Measurements from ENCODE around the gene IRF2BP1. TPM values are rescaled to one million over a fixed set of nuclear protein-coding genes. Genes with fewer than 3 reads are reported as not detected.

Gene IRF2BP1
- total RNA-seq, 1 donor from 2014 or later, result 17.5 TPM

GRCh38 chr19:45883881-45884681 lies 1.9 kb downstream of the IRF2BP1 start:
- CTCF ChIA-PET, result interaction anchor here (0.7 to 1.3 kb wide), 2 partner anchors 21 to 67 kb away, joined by 3 to 4 read pairs; no protein-coding TSS in a partner anchor

DNA sequence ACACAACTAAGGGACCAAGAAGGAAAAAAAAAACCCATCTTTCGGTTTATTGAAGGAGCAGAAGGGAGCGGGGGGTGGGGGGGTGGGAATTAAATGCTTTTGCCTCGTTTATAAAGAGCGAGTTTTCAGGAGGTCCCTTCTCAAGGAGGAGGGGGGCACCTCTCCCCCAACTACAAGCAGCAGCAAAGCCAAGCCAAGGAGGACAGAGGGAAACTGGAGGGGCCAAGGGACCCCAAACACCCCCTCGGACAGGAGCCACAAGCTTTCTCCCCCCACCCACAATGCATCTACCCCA lies 2.4 kb downstream of the IRF2BP1 start:
- ChIA-PET POLR2A (no interaction called here), CTCF (no interaction called here)
- intact Hi-C loops (cut with micrococcal nuclease), result loop anchor here (1.0 to 10.0 kb wide), 3 partner anchors 66 to 461 kb away; partner anchors contain the start of gene PPP5C
- no peaks in the 10 kb centered on the region for H3K9me3 Mint-ChIP-seq
- peak overlapping the region; percentile 84 for H3K4me3 Mint-ChIP-seq
- H3K27ac Mint-ChIP-seq, result peak overlapping the region; percentile 74
- H3K4me1 Mint-ChIP-seq, result peaks cover 33% of the 10 kb centered on the region
- H3K27me3 Mint-ChIP-seq, result peaks cover 8% of the 10 kb centered on the region
- ATAC-seq (ENCODE audit: low read depth), result no peak
- peaks cover 13% of the 10 kb centered on the region for H3K36me3 Mint-ChIP-seq (ENCODE audit: low read depth)
- TF ChIP-seq, protein P1, sequence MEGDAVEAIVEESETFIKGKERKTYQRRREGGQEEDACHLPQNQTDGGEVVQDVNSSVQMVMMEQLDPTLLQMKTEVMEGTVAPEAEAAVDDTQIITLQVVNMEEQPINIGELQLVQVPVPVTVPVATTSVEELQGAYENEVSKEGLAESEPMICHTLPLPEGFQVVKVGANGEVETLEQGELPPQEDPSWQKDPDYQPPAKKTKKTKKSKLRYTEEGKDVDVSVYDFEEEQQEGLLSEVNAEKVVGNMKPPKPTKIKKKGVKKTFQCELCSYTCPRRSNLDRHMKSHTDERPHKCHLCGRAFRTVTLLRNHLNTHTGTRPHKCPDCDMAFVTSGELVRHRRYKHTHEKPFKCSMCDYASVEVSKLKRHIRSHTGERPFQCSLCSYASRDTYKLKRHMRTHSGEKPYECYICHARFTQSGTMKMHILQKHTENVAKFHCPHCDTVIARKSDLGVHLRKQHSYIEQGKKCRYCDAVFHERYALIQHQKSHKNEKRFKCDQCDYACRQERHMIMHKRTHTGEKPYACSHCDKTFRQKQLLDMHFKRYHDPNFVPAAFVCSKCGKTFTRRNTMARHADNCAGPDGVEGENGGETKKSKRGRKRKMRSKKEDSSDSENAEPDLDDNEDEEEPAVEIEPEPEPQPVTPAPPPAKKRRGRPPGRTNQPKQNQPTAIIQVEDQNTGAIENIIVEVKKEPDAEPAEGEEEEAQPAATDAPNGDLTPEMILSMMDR (IDR thresholded peaks at IDR 0.05), result peak; percentile 15
- no peak for DNase-seq

More at GRCh38 chr19:45883881-45884681, 1.9 kb downstream of the IRF2BP1 start:
- Mint-ChIP-seq H3K36me3 (ENCODE audit: low read depth) (peaks cover 13% of the 10 kb centered on the region), H3K27me3 (peaks cover 5% of the 10 kb centered on the region), H3K4me1 (peaks cover 33% of the 10 kb centered on the region), H3K27ac (no peak overlapping the region), H3K4me3 (no peak overlapping the region), H3K9me3 (no peaks in the 10 kb centered on the region)
- TF ChIP-seq, protein P1 (IDR thresholded peaks at IDR 0.05), result no peak
- POLR2A ChIA-PET, result interaction anchor here (0.6 to 5.0 kb wide), 3 partner anchors 13 to 20 kb away, joined by 3 to 60 read pairs (median 33); partner anchors contain the start of genes FOXA3, MYPOP and SYMPK
- ATAC-seq (ENCODE audit: low read depth), result no peak
- intact Hi-C loops (cut with micrococcal nuclease), result loop anchor here (1.0 to 10.0 kb wide), 3 partner anchors 67 to 461 kb away; partner anchors contain the start of gene PPP5C
- no peak for DNase-seq

DNA sequence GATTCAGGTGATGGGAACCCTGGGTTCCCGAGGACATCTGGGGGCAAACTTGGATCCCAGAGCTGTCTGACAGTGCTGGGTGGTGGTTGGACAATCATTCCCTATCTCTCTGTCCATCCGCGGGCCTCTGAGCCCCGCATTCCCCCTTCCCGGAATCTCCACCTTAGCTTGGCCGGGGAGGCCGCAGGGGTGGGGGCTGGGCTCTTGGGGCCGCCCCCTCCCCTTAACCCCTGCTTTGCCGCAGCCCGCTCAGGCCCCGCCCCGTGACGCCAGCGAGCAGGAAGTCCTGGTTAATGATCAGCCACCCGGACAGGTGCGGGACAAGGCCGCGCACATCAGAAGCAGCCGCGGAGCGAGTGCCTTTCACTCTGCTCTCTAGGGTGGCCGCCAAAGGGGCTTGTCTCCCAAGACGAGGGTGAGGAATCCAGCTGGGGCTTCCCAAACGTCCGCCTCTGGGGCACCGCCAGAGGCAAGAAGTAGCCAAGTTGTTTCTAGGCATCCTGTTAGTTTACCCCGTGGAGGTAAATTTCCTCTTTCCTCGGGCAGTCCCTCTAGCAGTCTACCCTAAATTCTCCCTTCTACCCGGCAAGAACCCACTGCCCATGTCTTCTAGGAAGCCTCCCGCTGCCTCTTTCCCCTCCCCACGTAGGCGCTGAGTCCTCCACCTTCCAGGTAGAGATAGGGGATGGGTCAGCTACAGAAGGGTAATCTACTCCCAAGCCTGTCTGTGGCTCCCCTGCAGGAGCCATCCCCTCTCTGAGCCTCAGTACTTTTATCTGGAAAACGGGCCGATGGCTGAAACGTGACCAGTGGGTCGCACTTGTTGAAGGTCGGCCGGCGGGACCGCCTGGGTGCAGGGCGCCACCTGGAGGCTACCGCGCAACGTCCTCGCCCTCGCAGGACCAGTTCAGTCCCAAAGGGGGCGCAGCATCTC lies 3.0 kb downstream of the IRF2BP1 start:
- Mint-ChIP-seq H3K27me3 (peaks cover 10% of the 10 kb centered on the region), H3K4me3 (peak overlapping the region; percentile 84), H3K27ac (peak overlapping the region; percentile 74), H3K4me1 (peaks cover 33% of the 10 kb centered on the region), H3K9me3 (no peaks in the 10 kb centered on the region), H3K36me3 (ENCODE audit: low read depth) (peaks cover 13% of the 10 kb centered on the region)
- TF ChIP-seq, protein P1 (IDR thresholded peaks at IDR 0.05), result peak; percentile 66
- DNase-seq, result peak; percentile 76
- ChIA-PET CTCF (interaction anchor here (0.8 to 2.2 kb wide), 4 partner anchors 19 to 113 kb away, joined by 4 to 16 read pairs (median 5); partner anchors contain the start of genes FOXA3 and SYMPK), POLR2A (interaction anchor here (0.6 to 1.5 kb wide), 4 partner anchors 19 to 114 kb away, joined by 3 to 11 read pairs (median 3); partner anchors contain the start of genes DMWD, FOXA3, SIX5 and SYMPK)
- intact Hi-C loops (cut with micrococcal nuclease), result loop anchor here (1.0 to 10.0 kb wide), 3 partner anchors 66 to 462 kb away; partner anchors contain the start of gene PPP5C
- peak; percentile 45 for ATAC-seq (ENCODE audit: low read depth)

GRCh38 chr19:45881909-45882528 lies 3.9 kb downstream of the IRF2BP1 start:
- ChIA-PET CTCF (interaction anchor here (0.9 to 2.2 kb wide), 4 partner anchors 18 to 112 kb away, joined by 3 to 16 read pairs (median 5); partner anchors contain the start of genes FOXA3 and SYMPK), POLR2A (interaction anchor here (0.6 to 1.5 kb wide), 3 partner anchors 18 to 113 kb away, joined by 3 to 11 read pairs (median 3); partner anchors contain the start of genes DMWD, FOXA3, SIX5 and SYMPK)
- TF ChIP-seq, protein P1 (IDR thresholded peaks at IDR 0.05), result no peak
- no peaks in the 10 kb centered on the region for H3K9me3 Mint-ChIP-seq
- intact Hi-C loops (cut with micrococcal nuclease), result loop anchor here (10.0 kb wide), 1 partner anchor 463 kb away; the partner anchor contains the start of gene PPP5C
- H3K36me3 Mint-ChIP-seq (ENCODE audit: low read depth), result peaks cover 13% of the 10 kb centered on the region
- DNase-seq (no peak), ATAC-seq (ENCODE audit: low read depth) (no peak)
- H3K27ac Mint-ChIP-seq, result no peak overlapping the region
- H3K4me3 Mint-ChIP-seq, result no peak overlapping the region
- H3K4me1 Mint-ChIP-seq, result peaks cover 34% of the 10 kb centered on the region
- peaks cover 15% of the 10 kb centered on the region for H3K27me3 Mint-ChIP-seq
